ENCODE data around the gene PC. TPM values are rescaled to one million over a fixed set of nuclear protein-coding genes. Genes with fewer than 3 reads are reported as not detected.

The PC gene
- total and polyA plus RNA-seq, 2 donors (not counting 3 experiments of a cell fraction or from before 2014, with no cell fraction given), result 5.5 to 17.5 TPM

DNA sequence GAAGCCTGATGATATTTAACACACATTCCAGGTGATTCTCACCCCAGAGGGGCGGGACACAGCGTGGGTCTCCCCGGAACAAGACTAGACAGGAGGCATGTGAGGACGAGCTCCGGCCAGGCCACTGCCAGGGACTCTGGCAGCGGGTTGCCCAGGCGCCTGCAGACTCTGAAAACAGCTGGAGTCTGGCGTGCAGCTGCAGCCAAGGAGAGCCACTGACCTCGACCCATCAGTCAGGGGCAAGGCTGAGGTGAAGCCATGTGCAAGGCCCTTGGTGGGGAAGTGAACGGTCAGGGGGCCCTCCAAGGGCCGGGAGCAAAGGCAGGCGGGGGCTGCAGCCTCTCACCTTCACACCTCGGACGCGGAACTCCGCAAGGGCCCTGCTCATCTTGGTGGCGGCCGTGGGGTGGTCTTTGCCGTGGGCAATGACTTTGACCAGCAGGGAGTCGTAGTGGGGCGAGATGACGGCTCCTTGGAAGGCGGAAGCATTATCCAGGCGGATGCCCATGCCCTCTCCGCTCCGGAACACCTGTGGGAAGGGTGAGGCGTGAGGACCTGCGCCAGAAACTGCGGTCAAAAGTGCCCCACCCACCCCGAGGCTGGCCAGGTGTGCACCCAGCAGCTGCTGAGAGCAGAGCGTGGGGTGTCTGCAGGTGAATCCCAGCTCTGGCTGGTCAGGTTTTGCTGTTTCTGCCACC lies 94.6 kb downstream of the PC start:
- intact Hi-C loops (cut with micrococcal nuclease), result no loop called here
- H3K36me3 ChIP-seq (ENCODE audit: control insufficient read depth in 2 of 2, extremely low read depth in 1 of 2, insufficient read depth in 2 of 2, low read length in 2 of 2), result no peaks in the 10 kb centered on the region
- POLR2A ChIA-PET, result no interaction called here
- H3K9me3 ChIP-seq (replicated peaks; ENCODE audit: control insufficient read depth, insufficient read depth, low read length), result no peaks in the 10 kb centered on the region
- no peaks in the 10 kb centered on the region for H4K20me1 ChIP-seq (replicated peaks; ENCODE audit: control insufficient read depth, extremely low read depth, insufficient read depth, low read length)
- CTCF ChIA-PET, result interaction anchor here (1.0 kb wide), 1 partner anchor 17 kb away, joined by 3 read pairs; no protein-coding TSS in a partner anchor
- TF ChIP-seq MAX (IDR thresholded peaks at IDR 0.05; ENCODE audit: insufficient read depth, insufficient read length), result no peak
- no peak for TF ChIP-seq EZH2 (IDR thresholded peaks at IDR 0.05; ENCODE audit: borderline replicate concordance, low read depth, low read length, severe bottlenecking)
- TF ChIP-seq CTCF (IDR thresholded peaks at IDR 0.05; ENCODE audit: extremely low read depth in 1 of 2, insufficient read depth in 1 of 2, low read depth in 1 of 2, low read length in 2 of 2), result no peak
- no peak for FAIRE-seq
- no peaks in the 10 kb centered on the region for H3K27me3 ChIP-seq (ENCODE audit: control insufficient read depth in 2 of 2, insufficient read depth in 2 of 2, low read length in 2 of 2)
- H3K4me2 ChIP-seq (ENCODE audit: insufficient read depth, low read length), result no peak overlapping the region
- no peak overlapping the region for H3K27ac ChIP-seq (ENCODE audit: insufficient read depth, low read depth, low read length)
- H3K79me2 ChIP-seq (ENCODE audit: control insufficient read depth, insufficient read depth, low read length), result peaks cover 1% of the 10 kb centered on the region
- no peak overlapping the region for H2AFZ ChIP-seq (ENCODE audit: low read depth, low read length)
- dilution Hi-C loops (cut with MboI; ENCODE audit: extremely low pct_ligation_motif_present, low sequenced_read_pairs), result no loop called here
- DNase-seq (ENCODE audit: low read depth, low spot score), result no peak
- no peak overlapping the region for H3K9ac ChIP-seq (replicated peaks; ENCODE audit: extremely low read depth, insufficient read depth, low read length)
- H3K4me3 ChIP-seq (replicated peaks in 1 of 3; ENCODE audit: insufficient read depth in 1 of 3, low read depth in 1 of 3, low read length in 3 of 3), result no peak overlapping the region
- no TSS peak for BruUV-seq (replicated peaks)
- no peaks in the 10 kb centered on the region for H3K9me1 ChIP-seq (replicated peaks; ENCODE audit: control insufficient read depth, extremely low read depth, insufficient read depth, low read length)
- no peaks in the 10 kb centered on the region for H3K4me1 ChIP-seq (ENCODE audit: control insufficient read depth, extremely low read depth, insufficient read depth, low read length)

DNA sequence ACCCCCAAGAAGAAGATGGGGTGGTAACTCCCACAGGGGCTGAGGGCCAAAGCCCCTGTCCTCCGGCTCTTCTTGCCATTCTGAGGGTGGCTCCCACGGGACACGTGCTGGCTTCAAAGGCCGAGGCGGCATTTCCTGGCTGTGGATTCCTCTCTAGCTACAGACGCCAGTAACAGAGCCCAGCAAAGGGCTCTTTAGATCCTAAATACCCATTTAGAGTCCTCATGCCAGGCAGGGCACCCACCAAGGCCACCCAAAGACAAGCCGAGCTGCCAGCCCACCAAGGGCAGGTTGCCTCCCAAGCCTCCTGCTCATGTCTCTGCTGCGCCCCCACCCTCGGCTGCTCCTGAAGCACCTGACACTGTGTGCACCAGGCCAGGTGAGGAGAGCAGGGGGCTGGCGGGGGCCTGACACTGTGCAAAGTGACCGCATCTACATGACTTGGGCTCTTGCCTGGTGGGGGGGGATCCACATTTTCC lies 95.6 kb downstream of the PC start:
- Histone ChIP-seq H3K9me1 (replicated peaks; ENCODE audit: control insufficient read depth, extremely low read depth, insufficient read depth, low read length) (no peaks in the 10 kb centered on the region), H3K4me1 (ENCODE audit: control insufficient read depth, extremely low read depth, insufficient read depth, low read length) (no peaks in the 10 kb centered on the region), H3K9me3 (replicated peaks; ENCODE audit: control insufficient read depth, insufficient read depth, low read length) (no peaks in the 10 kb centered on the region), H3K9ac (replicated peaks; ENCODE audit: extremely low read depth, insufficient read depth, low read length) (no peak overlapping the region), H3K27me3 (ENCODE audit: control insufficient read depth in 2 of 2, insufficient read depth in 2 of 2, low read length in 2 of 2) (no peaks in the 10 kb centered on the region), H2AFZ (ENCODE audit: low read depth, low read length) (no peak overlapping the region), H4K20me1 (replicated peaks; ENCODE audit: control insufficient read depth, extremely low read depth, insufficient read depth, low read length) (no peaks in the 10 kb centered on the region), H3K79me2 (ENCODE audit: control insufficient read depth, insufficient read depth, low read length) (peaks cover 9% of the 10 kb centered on the region), H3K27ac (ENCODE audit: insufficient read depth, low read depth, low read length) (no peak overlapping the region), H3K4me2 (ENCODE audit: insufficient read depth, low read length) (no peak overlapping the region), H3K36me3 (ENCODE audit: control insufficient read depth in 2 of 2, extremely low read depth in 1 of 2, insufficient read depth in 2 of 2, low read length in 2 of 2) (no peaks in the 10 kb centered on the region), H3K4me3 (replicated peaks in 1 of 3; ENCODE audit: insufficient read depth in 1 of 3, low read depth in 1 of 3, low read length in 3 of 3) (no peak overlapping the region)
- no TSS peak for BruUV-seq (replicated peaks)
- no peak for FAIRE-seq
- dilution Hi-C loops (cut with MboI; ENCODE audit: extremely low pct_ligation_motif_present, low sequenced_read_pairs) (no loop called here), intact Hi-C loops (cut with micrococcal nuclease) (no loop called here)
- ChIA-PET POLR2A (no interaction called here), CTCF (no interaction called here)
- no peak for DNase-seq (ENCODE audit: low read depth, low spot score)
- no peak for TF ChIP-seq MAX (IDR thresholded peaks at IDR 0.05; ENCODE audit: insufficient read depth, insufficient read length)
- no peak for TF ChIP-seq MYC (IDR thresholded peaks at IDR 0.05; ENCODE audit: low read depth, low read length)
- TF ChIP-seq CTCF (IDR thresholded peaks at IDR 0.05; ENCODE audit: extremely low read depth in 1 of 2, insufficient read depth in 1 of 2, low read depth in 1 of 2, low read length in 2 of 2), result no peak
- no peak for TF ChIP-seq GATA2 (IDR thresholded peaks at IDR 0.05; ENCODE audit: insufficient read depth, insufficient read length, low read depth, low read length)
- TF ChIP-seq POLR2AphosphoS5 (IDR thresholded peaks at IDR 0.05; ENCODE audit: insufficient read depth, low read depth, low read length), result no peak
- TF ChIP-seq JUN (IDR thresholded peaks at IDR 0.05; ENCODE audit: borderline replicate concordance, insufficient read depth, insufficient read length, low read depth), result no peak
- no peak for TF ChIP-seq POLR2A (IDR thresholded peaks at IDR 0.05; ENCODE audit: low read depth, low read length)
- TF ChIP-seq EZH2 (IDR thresholded peaks at IDR 0.05; ENCODE audit: borderline replicate concordance, low read depth, low read length, severe bottlenecking), result no peak
- TF ChIP-seq FOS (IDR thresholded peaks at IDR 0.05; ENCODE audit: borderline replicate concordance, insufficient read depth, low read length), result no peak

All from endothelial cell of umbilical vein (primary cell).